GM18507 (cell line): ENCODE data around the gene PRPSAP1.

Experiments used
- DNase-seq: peaks from one replicate; pipeline ENCODE4 v3.0.0; 2011; ENCODE audit warnings: low read depth; ENCODE audit not compliant: insufficient read length; ENCODE audit errors: extremely low spot score
- FAIRE-seq: peaks from 2 replicates; lab custom pipeline; 2011; peaks lifted over from hg19 to GRCh38; lab: Jason Lieb, UNC

PRPSAP1 gene

GRCh38 chr17:76384222-76384986 is 30.7 kb upstream of the PRPSAP1 start, which contains the start of gene SPHK1:
SPHK1 (plus strand) TSS chr17:76384609; CDS start chr17:76385645, 1,036 bp downstream.
- FAIRE-seq (peak; percentile 69), DNase-seq (peak; percentile 82)

GRCh38 chr17:76383546-76384221 is 30.0 kb upstream of the PRPSAP1 start:
- FAIRE-seq (no peak), DNase-seq (no peak)

DNA sequence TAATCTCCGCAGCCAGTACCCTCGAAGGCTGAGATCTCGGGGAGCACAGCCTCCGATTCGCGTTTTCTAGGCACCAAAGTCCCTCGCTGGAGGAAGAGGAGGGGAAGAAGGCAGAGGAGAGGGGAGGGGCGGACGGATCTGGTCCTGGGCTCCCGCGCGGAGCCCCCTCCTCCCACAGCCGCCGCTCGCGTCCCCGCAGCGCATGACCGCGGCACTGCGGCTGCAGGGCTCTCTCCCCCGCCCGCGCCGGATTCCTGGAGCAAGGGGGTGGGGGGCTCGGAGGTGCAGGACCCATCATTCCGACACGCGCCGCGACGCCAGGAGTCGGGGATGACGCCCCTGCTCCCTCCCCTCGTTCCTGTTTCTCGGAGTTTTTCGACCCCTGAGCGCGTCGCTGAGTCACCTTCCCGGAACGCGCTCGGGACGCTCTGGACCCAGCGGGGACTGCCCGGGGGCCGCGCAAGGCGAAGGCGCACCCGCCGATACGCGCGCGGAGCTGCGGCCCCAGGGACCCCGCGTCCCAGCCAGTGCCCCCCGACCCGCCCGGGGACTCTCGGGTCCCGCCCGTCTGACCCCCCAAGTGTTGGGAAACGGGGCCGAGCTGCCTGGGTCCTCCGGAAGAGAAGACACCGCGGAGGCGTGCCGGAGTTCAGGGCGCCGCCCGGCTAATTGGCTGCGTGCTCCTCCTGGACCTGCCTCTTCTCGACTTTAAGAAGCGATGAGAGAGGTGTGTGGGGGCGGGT is 29.3 kb upstream of the PRPSAP1 start:
- DNase-seq: no peak
- FAIRE-seq: peak; percentile 9

DNA sequence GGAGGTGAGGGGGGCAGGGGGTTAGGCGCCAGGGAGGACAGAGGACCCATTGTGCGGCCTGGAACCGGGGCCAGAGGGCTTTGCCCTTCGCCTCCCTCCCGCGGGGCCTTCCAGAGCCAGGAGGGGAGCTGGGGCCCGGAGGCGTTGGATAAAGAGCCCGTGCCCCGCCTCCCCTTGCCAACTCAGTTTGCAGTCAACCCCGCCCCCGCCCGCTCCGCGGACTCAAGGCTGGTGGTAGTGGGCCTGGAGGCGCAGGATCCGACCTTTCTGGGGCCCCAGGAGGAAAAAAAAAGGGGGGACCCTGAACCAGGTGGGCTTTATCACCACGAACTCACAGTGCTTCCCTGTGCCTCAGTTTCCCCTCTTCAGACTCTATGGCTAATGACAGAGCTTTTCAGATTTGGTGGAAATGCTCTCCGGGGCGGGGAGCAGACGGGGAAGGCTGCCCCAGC is 28.7 kb upstream of the PRPSAP1 start:
- DNase-seq (no peak), FAIRE-seq (no peak)

DNA sequence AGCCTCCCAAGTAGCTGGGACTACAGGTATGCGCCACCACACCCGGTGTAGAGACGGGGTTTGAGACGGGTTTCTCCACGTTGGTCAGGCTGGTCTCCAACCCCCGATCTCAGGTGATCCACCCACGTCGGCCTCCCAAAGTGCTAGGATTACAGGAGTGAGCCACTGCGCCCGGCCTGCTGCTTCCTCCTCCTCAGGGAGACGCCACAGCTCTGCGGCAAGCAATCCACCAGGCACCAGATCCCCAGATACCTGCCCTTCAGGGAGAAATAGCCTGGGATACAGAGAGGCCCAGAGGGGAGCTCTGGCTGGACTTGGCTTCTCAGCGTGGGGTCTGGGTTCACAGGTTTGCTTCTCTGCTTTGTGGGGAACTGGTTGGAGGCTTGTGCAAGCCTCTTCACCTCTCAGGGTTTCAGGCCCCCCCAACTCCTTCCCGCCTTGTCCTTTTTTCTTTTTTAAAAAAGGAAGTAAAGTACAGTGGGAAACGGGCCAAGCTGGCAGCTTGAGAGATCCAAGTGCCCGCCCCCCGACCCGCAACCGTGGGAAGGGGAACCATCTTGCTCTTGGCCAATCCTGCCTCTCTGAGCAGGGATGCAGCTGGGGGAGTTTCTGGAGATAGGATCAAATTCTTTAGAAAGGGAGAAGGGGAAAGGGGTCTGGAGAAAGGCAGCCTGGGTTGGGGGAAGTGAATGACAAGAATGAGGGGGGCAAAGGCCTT is 28.1 kb upstream of the PRPSAP1 start:
- no peak for FAIRE-seq
- no peak for DNase-seq

DNA sequence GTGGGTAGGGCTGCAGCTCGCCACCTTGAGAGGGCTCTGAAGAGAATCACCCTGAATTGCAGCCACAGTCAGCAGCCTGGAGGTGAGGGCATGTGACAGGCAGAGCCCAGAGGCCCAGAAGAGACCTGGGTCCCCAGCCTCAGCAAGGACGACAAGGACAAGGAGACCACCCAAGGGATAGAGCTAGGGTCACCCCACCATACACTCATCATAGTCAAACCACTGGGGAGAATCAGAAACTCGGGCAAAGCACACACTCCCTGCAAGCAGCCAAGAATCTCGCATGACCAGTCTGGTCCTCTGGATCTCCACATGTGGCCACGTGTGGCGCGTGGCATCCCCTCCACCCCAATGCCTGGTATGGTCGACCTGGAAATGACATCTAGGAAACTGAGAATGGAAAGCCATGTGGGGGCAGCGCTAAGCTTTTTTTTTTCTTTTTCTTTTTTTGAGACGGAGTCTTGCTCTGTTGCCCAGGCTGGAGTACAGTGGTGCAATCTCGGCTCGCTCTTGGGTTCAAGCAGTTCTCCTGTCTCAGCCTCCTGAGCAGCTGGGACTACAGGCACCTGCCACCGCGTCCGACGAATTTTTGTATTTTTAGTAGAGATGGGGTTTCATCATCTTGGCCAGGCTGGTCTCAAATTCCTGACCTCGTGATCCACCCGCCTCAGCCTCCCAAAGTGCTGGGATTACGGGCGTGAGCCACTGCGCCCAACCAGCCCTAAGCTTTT is 26.1 kb upstream of the PRPSAP1 start:
- no peak for DNase-seq
- no peak for FAIRE-seq

DNA sequence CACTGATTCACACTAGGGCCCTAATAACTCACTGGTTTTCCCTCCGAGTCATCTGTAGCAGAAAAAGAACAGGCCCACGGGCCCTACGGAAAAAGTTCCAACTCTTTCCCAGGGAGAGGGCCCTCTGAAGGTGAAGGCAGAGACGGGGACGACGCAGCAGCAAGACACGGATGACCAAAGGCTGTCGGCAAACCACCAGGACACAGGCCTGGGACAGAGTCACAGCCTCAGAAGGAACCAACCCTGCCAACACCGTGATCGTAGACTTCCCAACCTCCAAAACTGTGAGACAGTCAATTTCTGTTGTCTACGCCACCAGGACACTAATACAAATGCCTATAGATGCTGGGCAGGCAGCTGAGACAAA is 25.5 kb upstream of the PRPSAP1 start:
- DNase-seq (no peak), FAIRE-seq (no peak)

DNA sequence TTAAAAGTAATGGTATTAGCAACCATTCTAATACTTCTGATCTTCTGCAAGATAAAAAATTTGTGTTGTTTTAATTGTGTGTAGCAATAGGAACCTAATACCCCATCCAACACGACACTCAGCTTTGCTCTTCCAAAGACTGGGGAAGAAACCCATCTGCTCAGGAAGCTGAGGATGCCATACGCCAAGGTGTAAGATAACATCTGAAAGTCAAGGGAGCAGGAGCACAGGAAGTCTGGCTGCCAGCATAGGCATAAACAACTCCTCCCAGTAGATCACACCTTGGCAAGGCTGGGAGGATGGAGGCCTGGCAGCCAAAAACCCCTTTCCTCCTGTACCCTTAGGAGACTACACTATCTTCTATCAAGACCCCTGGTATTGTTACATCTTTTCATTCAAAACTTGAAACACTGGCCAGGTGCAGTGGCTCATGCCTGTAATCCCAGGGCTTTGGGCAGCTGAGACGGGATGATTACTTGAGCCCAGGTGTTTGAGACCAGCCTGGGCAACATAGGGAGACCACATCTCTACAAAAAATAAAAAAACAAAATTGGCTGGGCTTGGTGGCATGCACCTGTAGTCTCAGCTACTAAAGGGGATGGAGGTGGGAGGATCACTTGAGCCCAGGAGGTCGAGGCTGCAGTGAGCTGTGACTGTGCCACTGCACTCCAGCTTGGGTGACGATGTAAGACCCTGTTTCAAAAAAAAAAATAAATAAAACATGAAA is 25.0 kb upstream of the PRPSAP1 start:
- FAIRE-seq (no peak), DNase-seq (no peak)

- no peak for FAIRE-seq
Observed at GRCh38 chr17:76376318-76377133, 22.8 kb upstream of the PRPSAP1 start.

GRCh38 chr17:76371656-76372628 is 18.2 kb upstream of the PRPSAP1 start:
- DNase-seq (no peak), FAIRE-seq (no peak)

More at GRCh38 chr17:76376318-76377133, 22.8 kb upstream of the PRPSAP1 start:
- no peak for DNase-seq

DNA sequence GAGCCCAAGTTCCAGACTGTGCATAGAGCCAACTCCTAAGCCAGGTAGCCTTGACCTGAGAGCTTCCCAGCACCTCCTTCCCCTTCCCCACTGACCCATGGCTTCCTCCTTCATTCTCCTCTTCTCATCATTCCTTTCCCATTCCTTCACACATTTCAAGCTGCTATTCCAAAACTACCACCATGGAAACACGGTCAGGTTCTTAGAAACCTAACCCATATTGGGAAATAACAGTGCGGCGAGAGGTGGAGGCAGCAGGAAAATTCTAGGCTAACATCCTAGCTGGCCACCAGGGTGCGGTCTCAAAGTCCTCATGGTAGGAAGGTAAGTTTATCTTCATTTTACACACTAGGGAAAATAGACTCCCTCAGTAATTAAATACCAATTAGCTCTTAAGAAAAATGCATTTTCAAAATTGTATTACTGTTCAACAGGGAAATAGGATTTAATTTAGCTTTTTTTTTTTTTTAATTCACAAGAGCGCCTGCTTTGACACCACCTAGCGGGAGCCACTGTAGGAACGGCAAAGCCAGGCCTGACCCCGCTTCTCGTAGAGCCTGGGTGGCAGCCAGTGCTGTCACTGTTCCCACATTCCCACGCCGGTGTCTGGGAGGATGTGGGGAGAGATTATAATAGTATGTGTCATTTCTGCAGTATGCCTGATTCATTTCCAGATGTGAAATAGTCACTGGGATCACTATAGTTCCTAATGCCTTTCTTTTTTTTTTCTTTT is 16.7 kb upstream of the PRPSAP1 start:
- no peak for FAIRE-seq
- no peak for DNase-seq

DNA sequence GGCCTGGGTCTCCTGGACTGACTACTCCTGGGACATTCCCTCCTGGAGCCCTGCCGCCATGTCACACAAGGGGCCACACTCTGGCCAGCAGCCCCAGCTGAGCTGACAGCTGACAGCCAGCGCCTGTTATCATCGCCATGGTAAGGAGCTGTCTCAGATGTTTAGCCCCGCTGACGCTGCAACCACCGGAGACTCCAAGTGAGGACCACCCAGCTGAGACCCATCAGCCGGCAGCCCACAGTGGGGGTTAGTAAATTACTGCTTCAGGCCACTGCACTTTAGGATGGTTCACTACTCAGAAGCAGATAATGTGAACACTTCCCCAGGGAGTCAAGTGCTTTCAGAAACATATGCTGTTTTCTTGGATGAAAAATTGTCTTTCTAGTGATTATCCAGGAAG is 16.1 kb upstream of the PRPSAP1 start:
- FAIRE-seq (no peak), DNase-seq (no peak)

- FAIRE-seq: no peak
- no peak for DNase-seq
Observed at GRCh38 chr17:76369379-76369778, 15.7 kb upstream of the PRPSAP1 start.

- FAIRE-seq (no peak), DNase-seq (no peak)
Observed at GRCh38 chr17:76368545-76368944, 14.8 kb upstream of the PRPSAP1 start.

GRCh38 chr17:76367642-76368041 is 13.9 kb upstream of the PRPSAP1 start:
- FAIRE-seq (no peak), DNase-seq (no peak)

- FAIRE-seq (no peak), DNase-seq (no peak)
Observed at GRCh38 chr17:76366247-76366646, 12.5 kb upstream of the PRPSAP1 start.
